Sigmoid colon (tissue), 4 donors: ENCODE measurements around the gene MED13L.

Experiments
- EP300 ChIP-seq, 4 donors: sonication (generic); formaldehyde crosslinking; IDR thresholded peaks; one replicate each; pipeline ENCODE4 v1.6.1; 2017; ENCODE audit warnings: antibody characterized with exemption in 4 of 4
- TF ChIP-seq, protein P1 (sequence below), 4 experiments: fragments of 450-650 bp in 3 of 4; fragments of 200-600 bp in 1 of 4; IDR thresholded peaks; one replicate each; pipeline ENCODE4 v1.5.1; 2016 to 2019; ENCODE audit warnings: antibody characterized with exemption in 4 of 4, mild to moderate bottlenecking in 3 of 4, moderate library complexity in 2 of 4

DNA sequence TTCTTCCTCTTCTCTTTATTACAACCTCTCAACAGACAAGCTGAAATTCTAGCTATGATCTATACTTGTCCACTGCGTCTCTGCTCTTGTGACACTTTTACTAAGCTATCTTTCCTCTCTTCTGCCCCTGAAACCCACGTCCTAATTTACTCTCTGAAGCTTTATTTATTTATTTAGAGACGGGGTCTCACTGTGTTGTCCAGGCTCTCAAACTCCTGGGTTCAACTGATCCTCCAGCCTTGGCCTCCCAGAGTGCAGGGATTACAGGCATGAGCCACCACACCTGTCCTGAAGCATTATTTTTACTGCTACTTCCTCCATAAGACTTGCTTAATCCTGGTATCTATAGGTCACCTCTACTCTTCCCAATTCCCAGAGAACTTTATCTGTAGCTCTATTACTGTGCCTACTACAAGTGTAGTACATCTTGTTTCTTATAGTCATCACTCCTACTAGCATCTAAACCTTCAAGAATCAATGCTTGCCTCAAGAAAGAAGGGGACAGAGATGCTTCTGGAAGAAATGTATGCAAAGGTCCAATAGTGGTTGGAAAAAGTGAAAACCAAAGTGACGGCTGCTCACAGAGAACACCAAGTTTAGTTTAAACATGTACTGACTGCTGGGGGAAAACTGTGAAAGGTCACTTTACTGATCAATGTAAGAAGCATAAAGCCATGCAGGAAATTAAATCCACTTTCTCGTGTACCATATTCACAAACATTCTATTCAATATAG lies 61.3 kb downstream of the MED13L start:
- TF ChIP-seq, protein P1, sequence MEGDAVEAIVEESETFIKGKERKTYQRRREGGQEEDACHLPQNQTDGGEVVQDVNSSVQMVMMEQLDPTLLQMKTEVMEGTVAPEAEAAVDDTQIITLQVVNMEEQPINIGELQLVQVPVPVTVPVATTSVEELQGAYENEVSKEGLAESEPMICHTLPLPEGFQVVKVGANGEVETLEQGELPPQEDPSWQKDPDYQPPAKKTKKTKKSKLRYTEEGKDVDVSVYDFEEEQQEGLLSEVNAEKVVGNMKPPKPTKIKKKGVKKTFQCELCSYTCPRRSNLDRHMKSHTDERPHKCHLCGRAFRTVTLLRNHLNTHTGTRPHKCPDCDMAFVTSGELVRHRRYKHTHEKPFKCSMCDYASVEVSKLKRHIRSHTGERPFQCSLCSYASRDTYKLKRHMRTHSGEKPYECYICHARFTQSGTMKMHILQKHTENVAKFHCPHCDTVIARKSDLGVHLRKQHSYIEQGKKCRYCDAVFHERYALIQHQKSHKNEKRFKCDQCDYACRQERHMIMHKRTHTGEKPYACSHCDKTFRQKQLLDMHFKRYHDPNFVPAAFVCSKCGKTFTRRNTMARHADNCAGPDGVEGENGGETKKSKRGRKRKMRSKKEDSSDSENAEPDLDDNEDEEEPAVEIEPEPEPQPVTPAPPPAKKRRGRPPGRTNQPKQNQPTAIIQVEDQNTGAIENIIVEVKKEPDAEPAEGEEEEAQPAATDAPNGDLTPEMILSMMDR (IDR thresholded peaks at IDR 0.05) = no peak
- no peak for TF ChIP-seq EP300 (IDR thresholded peaks at IDR 0.05)
